ENCODE measurements around the gene NFAT5.
"Not testable (repeated sequence)": the region's sequence is repeated elsewhere in the genome, so short reads cannot be mapped to it uniquely, and the experiment has no call there.

Gene NFAT5

GRCh38 chr16:69595127-69596036, 29.6 kb downstream of the NFAT5 start:
- DNase-seq: no peak

GRCh38 chr16:69596801-69597200, 31.0 kb downstream of the NFAT5 start:
- no peak for DNase-seq

DNA sequence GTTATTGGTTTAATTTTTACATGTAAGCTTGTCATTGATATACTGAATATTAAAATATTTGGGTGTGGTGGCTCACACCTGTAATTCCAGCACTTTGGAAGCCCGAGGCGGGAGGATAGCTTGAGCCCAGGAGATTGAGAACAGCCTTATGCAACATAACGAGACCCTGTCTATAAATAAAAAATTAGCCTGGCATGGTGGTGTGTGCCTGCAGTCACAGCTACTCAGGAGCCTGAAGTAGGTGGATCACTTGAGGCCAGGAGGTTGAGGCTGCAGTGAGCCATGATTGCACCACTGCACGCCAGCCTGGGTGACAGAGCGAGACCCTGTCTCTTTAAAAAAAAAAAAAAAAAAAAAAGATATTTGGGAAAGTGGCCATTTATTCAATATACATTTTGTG, 32.3 kb downstream of the NFAT5 start:
- DNase-seq: no peak

DNA sequence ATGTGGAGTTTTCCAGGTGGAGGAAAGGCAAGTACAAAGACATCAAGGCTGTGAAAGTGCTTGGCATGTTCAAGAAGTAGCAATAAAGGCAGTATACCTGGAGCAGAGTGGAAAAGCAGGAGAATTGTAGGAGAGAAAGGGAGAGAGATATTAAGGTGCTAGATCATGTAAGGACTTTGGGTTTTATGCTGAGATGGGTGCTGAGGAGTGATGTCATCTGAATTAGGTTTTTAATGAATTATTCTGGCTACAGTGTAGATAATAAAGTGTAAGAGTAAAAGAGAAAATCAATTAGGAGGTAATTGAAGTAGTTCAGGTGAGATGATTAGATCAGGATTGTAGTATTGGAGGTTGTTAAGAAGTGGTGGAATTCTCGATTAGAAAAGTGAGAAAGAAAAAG, 34.0 kb downstream of the NFAT5 start:
- DNase-seq: no peak

GRCh38 chr16:69600202-69600601, 34.4 kb downstream of the NFAT5 start:
- DNase-seq: no peak

- DNase-seq: no peak
Measured at GRCh38 chr16:69601250-69601649, 35.5 kb downstream of the NFAT5 start.

DNA sequence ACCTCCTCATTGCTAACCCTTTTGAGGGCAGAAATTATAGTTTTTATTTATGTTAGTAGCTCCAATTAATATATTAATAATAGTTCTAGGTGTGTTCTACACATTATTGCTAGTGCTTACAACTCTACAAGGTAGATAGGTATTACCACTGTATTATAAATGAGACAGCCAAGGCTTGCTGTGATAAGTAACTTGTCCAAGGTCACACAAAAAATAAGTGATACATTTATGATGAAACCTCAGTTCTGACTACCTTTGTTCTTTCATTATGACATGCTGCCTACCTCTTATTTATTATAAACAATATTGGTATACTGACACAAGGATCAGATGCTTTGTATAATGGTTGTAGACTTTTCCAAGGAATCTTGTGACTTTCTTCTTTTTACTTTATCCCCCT, 41.2 kb downstream of the NFAT5 start:
- DNase-seq: peak; percentile 14

DNA sequence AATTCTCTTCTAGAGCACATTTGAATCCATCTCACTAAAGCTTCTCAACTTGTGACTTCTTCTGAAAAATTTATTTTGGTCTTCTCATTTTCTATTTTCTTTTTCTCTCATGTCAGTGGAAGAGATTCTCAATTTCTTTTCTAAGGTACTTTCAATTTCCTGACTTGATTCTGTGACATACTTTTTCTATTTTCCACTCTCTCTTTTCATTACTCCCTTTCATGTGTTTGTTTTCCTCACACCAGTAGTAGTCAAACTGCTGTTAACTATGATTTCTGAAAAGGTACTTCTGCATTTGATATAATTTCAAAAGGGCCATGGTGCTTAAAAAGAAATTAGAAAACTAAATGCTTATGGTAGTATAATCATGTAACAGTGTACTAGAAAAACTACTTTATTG, 41.9 kb downstream of the NFAT5 start:
- DNase-seq: no peak

GRCh38 chr16:69610356-69610755, 44.6 kb downstream of the NFAT5 start:
- no peak for DNase-seq

DNA sequence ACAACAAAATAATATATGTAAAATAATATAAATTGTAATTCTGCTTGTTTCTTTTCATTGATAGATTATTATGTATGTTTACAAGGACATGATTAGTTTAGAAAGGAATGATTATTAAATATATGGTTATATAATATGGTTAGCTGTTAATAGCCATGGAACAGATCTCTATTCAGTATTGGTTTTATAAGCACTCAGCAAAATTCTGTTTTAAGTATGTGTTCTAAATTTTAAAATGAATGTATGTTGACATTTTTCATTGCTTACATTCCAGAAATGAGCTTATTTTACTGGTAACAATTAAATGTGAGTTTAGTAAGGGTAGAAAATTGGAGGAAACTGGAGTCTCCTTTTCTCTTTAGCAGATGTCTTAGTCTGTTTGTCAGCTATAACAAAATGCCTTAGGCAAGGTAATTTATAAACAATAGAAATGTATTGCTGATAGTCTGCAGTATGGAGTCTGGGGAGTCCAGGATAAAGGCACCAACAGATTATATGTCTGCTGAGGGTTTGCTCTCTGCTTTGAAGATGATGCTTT, 45.4 kb downstream of the NFAT5 start:
- no peak for DNase-seq

- no peak for DNase-seq
Measured at GRCh38 chr16:69613378-69614154, 47.8 kb downstream of the NFAT5 start.

DNA sequence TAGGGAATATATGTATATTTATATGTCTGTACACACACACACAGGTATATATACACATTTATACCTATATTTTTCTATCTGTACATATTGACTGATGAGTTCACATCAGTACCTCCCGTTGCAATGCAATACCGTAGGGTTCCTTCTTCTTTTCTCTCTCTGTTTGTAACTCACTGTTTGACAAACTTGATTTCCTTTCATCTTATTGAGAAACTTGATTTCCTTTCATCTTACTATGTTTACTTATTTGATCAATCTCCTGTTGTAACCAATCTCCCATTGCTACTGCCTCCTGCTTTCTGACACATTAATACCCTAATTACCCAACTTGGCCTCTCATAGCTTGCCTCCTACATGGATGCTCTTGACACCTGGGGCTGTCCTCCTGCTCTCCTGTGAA, 49.8 kb downstream of the NFAT5 start:
- no peak for DNase-seq

- DNase-seq: no peak
Measured at GRCh38 chr16:69616082-69616481, 50.3 kb downstream of the NFAT5 start.

DNA sequence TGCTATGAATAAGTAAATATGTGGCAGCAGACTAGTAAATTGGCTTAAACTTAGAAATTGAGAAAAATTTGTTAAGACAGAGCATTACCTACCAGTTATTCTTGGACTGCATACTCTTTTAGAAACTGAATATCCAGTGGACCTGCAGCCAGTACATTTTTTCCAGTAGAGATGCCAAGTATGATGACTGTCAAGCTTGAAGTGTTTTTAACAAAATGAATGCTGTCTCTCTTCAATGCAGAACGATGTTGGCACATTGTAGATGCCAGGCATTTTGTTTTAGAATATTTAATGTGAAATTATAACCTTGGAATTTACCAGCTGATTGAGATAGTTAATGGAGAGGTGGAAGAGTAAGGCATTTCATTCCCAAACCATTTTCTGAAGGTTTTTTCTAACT, 52.5 kb downstream of the NFAT5 start:
- DNase-seq: no peak

- no peak for DNase-seq
Measured at GRCh38 chr16:69618721-69619120, 53.0 kb downstream of the NFAT5 start.

GRCh38 chr16:69619514-69619913, 53.7 kb downstream of the NFAT5 start:
- no peak for DNase-seq

DNA sequence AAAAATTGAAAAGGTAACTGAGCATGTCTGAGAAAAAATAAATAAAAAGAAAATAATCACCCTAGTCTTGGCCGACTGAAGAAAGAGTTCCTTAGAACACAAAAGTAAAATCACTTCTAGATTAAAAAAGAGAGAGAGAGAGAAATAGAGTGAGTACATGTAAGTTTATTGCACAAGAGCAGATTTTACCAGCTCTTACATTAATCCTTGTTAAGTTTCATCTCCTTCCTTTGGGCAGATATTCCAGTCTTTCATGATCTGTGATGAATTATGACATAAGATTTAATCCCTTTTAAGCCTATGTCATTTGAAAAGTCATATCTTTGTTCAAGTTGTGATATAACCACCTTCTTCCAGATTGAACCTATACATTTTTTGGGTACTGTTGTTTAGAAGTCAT, 54.8 kb downstream of the NFAT5 start:
- no peak for DNase-seq

GRCh38 chr16:69621225-69621624, 55.5 kb downstream of the NFAT5 start:
- DNase-seq: no peak

- no peak for DNase-seq
Measured at GRCh38 chr16:69626256-69626655, 60.5 kb downstream of the NFAT5 start.

DNA sequence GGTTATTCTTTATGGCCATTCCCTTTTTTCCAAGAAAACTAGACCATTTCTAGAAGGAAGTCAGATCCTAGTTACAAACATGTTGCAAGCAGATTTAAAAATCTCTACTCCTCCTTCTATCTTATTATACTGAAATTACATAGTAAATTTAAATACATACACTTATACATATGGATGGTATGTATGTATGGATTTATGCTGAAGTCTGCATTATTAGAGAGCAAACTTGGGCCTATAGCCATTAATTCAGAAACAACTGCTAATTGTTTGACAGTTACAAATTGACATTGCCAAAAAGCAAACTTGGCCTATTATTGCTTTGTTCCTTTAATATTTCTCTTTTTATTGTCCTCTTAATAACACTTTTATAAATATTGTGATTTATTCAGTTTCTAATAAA, 67.1 kb downstream of the NFAT5 start:
- no peak for DNase-seq

DNA sequence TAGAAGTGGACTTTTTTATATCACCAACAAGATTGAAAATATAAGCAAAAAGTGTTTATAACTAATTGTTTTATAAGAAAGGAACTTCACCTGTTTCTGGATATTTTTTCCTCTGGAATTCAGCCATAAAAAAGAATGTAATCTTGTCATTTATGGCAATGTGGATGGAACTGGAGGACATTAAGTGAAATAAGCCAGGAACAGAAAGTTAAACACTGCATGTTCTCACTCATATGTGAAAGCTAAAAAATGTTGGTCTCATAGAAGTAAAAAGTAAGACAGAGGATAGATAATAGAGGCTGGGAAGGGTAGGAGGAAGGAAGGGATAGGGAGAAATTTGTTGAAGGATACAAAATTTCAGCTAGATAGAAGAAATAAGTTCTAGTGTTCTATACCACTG, 67.6 kb downstream of the NFAT5 start:
- no peak for DNase-seq

DNA sequence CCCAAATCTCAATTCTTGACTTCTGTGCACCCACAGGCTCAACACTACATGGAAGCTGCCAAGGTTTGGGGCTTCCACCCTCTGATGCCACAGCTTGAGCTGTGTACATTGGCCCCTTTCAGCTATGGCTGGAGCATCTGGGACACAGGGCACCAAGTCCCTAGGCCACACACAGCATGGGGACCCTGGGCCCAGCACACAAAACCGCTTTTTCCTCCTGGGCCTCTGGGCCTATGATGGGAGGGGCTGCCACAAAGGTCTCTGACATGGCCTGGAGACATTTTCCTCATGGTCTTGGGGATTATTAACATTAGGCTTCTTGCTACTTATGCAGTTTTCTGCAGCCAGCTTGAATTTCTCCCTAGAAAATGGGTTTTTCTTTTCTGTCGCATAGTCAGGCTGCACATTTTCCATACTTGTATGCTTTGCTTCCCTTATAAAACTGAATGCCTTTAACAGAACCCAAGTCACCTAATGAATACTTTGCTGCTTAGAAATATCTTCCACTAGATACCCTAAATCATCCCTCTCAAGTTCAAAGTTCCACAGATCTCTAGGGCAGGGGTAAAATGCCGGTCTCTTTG, 70.9 kb downstream of the NFAT5 start:
- DNase-seq: not testable (repeated sequence)

DNA sequence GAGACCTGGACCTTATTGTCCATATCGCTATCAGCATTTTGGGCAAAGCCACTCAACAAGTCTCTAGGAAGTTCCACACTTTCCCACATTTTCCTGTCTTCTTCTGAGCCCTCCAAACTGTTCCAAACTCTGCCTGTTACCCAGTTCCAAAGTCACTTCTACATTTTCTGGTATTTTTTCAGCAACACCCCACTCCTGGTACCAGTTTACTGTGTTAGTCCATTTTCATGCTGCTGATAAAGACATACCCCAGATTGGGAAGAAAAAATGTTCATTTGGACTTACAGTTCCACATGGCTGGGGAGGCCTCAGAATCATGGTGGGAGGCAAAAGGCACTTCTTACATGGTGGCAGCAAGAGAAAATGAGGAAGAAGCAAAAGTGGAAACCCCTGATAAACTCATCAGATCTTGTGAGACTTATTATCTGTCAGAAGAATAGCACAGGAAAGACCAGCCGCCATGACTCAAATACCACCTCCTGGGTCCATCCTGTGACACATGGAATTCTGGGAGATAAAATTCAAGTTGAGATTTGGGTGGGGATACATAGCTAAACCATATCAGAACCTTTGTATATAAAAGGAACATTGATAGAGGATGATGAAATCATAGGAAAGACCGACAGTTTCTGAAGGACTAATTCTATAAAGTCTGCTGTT, 71.6 kb downstream of the NFAT5 start:
- DNase-seq: not testable (repeated sequence)
